Neural cell (in vitro differentiated cells): Measurements from ENCODE around the gene ADGRD1.

Source experiments
- CTCF ChIP-seq: fragments of 450-650 bp; IDR thresholded peaks from 2 replicates; pipeline ENCODE4 v1.5.1; 2014; ENCODE audit warnings: antibody characterized with exemption, mild to moderate bottlenecking, moderate library complexity; ENCODE audit not compliant: poor library complexity, severe bottlenecking
- EP300 ChIP-seq: fragments of 450-650 bp; conservative IDR thresholded peaks from 2 replicates; pipeline ENCODE4 v1.6.1; 2014; ENCODE audit warnings: antibody characterized with exemption, mild to moderate bottlenecking, moderate library complexity; ENCODE audit not compliant: poor library complexity, severe bottlenecking

- TF ChIP-seq CTCF (no peak), EP300 (no peak)
Observed at GRCh38 chr12:131176926-131177325, 223.2 kb downstream of the ADGRD1 start.
